Measurements from ENCODE around the gene PLPPR3. TPM values are rescaled to one million over a fixed set of nuclear protein-coding genes. Genes with fewer than 3 reads are reported as not detected.
A peak's percentile ranks its signal among the peaks of the same experiment; 100 is the strongest.

PLPPR3 gene
- total and polyA plus RNA-seq, 9 of the 15 experiments (the other 6 are each of a cell fraction or from before 2014, with no cell fraction given), result 0.01 to 48.2 (median 8.6) TPM

DNA sequence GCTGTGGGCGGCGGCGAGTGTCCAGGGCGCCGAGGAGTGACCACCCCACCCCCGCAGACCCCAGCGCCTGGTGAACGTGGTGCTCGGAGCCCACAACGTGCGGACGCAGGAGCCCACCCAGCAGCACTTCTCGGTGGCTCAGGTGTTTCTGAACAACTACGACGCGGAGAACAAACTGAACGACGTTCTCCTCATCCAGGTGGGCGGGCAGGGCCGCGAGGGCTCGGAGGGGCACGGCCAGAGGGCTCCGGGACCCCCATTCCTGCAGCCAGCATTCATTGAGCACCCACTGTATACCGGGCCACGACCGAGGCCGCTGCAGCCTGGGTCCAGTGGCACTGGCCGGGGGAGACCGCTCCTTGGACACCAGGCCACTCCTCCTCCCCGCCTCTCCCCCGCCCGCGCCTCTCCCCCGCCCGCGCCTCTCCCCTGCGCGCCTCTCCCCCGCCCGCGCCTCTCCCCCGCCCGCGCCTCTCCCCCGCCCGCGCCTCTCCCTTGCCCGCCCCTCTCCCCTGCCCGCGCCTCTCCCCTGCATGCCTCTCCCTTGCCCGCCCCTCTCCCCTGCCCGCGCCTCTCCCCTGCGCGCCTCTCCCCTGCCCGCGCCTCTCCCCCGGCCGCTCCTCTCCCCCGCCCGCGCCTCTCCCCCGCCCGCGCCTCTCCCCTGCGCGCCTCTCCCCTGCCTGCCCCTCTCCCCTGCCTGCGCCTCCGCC is 22.2 kb upstream of the PLPPR3 start (continued):
- TF ChIP-seq, protein P1, sequence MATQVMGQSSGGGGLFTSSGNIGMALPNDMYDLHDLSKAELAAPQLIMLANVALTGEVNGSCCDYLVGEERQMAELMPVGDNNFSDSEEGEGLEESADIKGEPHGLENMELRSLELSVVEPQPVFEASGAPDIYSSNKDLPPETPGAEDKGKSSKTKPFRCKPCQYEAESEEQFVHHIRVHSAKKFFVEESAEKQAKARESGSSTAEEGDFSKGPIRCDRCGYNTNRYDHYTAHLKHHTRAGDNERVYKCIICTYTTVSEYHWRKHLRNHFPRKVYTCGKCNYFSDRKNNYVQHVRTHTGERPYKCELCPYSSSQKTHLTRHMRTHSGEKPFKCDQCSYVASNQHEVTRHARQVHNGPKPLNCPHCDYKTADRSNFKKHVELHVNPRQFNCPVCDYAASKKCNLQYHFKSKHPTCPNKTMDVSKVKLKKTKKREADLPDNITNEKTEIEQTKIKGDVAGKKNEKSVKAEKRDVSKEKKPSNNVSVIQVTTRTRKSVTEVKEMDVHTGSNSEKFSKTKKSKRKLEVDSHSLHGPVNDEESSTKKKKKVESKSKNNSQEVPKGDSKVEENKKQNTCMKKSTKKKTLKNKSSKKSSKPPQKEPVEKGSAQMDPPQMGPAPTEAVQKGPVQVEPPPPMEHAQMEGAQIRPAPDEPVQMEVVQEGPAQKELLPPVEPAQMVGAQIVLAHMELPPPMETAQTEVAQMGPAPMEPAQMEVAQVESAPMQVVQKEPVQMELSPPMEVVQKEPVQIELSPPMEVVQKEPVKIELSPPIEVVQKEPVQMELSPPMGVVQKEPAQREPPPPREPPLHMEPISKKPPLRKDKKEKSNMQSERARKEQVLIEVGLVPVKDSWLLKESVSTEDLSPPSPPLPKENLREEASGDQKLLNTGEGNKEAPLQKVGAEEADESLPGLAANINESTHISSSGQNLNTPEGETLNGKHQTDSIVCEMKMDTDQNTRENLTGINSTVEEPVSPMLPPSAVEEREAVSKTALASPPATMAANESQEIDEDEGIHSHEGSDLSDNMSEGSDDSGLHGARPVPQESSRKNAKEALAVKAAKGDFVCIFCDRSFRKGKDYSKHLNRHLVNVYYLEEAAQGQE (IDR thresholded peaks at IDR 0.05; ENCODE audit: borderline replicate concordance), result no peak
- TF ChIP-seq, protein P1 (CRISPR knock-in tag; IDR thresholded peaks at IDR 0.05; ENCODE audit: low read depth), result no peak
- TF ChIP-seq, protein P2, sequence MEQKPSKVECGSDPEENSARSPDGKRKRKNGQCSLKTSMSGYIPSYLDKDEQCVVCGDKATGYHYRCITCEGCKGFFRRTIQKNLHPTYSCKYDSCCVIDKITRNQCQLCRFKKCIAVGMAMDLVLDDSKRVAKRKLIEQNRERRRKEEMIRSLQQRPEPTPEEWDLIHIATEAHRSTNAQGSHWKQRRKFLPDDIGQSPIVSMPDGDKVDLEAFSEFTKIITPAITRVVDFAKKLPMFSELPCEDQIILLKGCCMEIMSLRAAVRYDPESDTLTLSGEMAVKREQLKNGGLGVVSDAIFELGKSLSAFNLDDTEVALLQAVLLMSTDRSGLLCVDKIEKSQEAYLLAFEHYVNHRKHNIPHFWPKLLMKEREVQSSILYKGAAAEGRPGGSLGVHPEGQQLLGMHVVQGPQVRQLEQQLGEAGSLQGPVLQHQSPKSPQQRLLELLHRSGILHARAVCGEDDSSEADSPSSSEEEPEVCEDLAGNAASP (IDR thresholded peaks at IDR 0.05), result no peak
- TF ChIP-seq DIDO1 (tag; IDR thresholded peaks at IDR 0.05; ENCODE audit: low read depth), result no peak
- TF ChIP-seq, protein P3, sequence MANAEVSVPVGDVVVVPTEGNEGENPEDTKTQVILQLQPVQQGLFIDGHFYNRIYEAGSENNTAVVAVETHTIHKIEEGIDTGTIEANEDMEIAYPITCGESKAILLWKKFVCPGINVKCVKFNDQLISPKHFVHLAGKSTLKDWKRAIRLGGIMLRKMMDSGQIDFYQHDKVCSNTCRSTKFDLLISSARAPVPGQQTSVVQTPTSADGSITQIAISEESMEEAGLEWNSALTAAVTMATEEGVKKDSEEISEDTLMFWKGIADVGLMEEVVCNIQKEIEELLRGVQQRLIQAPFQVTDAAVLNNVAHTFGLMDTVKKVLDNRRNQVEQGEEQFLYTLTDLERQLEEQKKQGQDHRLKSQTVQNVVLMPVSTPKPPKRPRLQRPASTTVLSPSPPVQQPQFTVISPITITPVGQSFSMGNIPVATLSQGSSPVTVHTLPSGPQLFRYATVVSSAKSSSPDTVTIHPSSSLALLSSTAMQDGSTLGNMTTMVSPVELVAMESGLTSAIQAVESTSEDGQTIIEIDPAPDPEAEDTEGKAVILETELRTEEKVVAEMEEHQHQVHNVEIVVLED (CRISPR knock-in tag; IDR thresholded peaks at IDR 0.05), result no peak
- TF ChIP-seq BHLHE40 (IDR thresholded peaks at IDR 0.05; ENCODE audit: low read length), result no peak
- peak; percentile 81 for TF ChIP-seq ZNF444 (CRISPR knock-in tag; IDR thresholded peaks at IDR 0.05)
- TF ChIP-seq NFE2 (IDR thresholded peaks at IDR 0.05; ENCODE audit: low read depth), result no peak
- TF ChIP-seq FIP1L1 (IDR thresholded peaks at IDR 0.05; ENCODE audit: low read depth, low read length, poor library complexity, severe bottlenecking), result no peak
- TF ChIP-seq NBN (IDR thresholded peaks at IDR 0.05; ENCODE audit: low read depth), result no peak
- no peak for TF ChIP-seq CBFA2T3 (IDR thresholded peaks at IDR 0.05)
- no peak for TF ChIP-seq CBX8 (IDR thresholded peaks at IDR 0.05; ENCODE audit: borderline replicate concordance, extremely low read depth, low read depth, low read length, poor library complexity, severe bottlenecking)
- no peak for TF ChIP-seq ZNF707 (CRISPR knock-in tag; conservative IDR thresholded peaks at IDR 0.05)
- TF ChIP-seq FOXJ2 (tag; IDR thresholded peaks at IDR 0.05), result no peak
- TF ChIP-seq MAFG (tag; conservative IDR thresholded peaks at IDR 0.05), result no peak
- no peak for TF ChIP-seq KLF6 (CRISPR knock-in tag; IDR thresholded peaks at IDR 0.05; ENCODE audit: borderline replicate concordance)
- no peak for TF ChIP-seq POLR2G (IDR thresholded peaks at IDR 0.05; ENCODE audit: low read depth, low read length)
- 0 out of 2 replicates have a peak, but pooled peaks have one; percentile 7 for TF ChIP-seq CTBP1 (IDR thresholded peaks at IDR 0.05; ENCODE audit: borderline replicate concordance)

All from K562 (cell line).